Measurements from ENCODE around the gene USP20.

USP20 gene

GRCh38 chr9:129823935-129824601, 11.2 kb upstream of the USP20 start, which contains the start of gene TOR1A:
Gene TOR1A, minus strand, starts transcription at chr9:129824136. Its CDS starts 51 bp downstream, at chr9:129824085.
- DNase-seq (ENCODE audit: low read depth) = peak; percentile 82

- no peak for DNase-seq (ENCODE audit: low read depth)
These were observed 8.9 kb upstream of the USP20 start for GRCh38 chr9:129826344-129826743.

- DNase-seq (ENCODE audit: low read depth) = no peak
These were observed 8.5 kb upstream of the USP20 start for GRCh38 chr9:129826759-129827158.

- no peak for DNase-seq (ENCODE audit: low read depth)
These were observed 7.2 kb upstream of the USP20 start for GRCh38 chr9:129828051-129828450.

- no peak for DNase-seq (ENCODE audit: low read depth)
These were observed 6.3 kb upstream of the USP20 start for GRCh38 chr9:129828969-129829368.

GRCh38 chr9:129832982-129833381, 2.3 kb upstream of the USP20 start:
- no peak for DNase-seq (ENCODE audit: low read depth)

- DNase-seq (ENCODE audit: low read depth) = peak; percentile 30
These were observed 650 bp upstream of the USP20 start for GRCh38 chr9:129834489-129835127.

- no peak for DNase-seq (ENCODE audit: low read depth)
These were observed 584 bp downstream of the USP20 start for GRCh38 chr9:129835860-129836223.

GRCh38 chr9:129836311-129837007, 1.2 kb downstream of the USP20 start:
- no peak for DNase-seq (ENCODE audit: low read depth)

GRCh38 chr9:129838707-129839259, 3.5 kb downstream of the USP20 start:
- DNase-seq (ENCODE audit: low read depth) = no peak

GRCh38 chr9:129839324-129840023, 4.2 kb downstream of the USP20 start:
- DNase-seq (ENCODE audit: low read depth) = no peak

- no peak for DNase-seq (ENCODE audit: low read depth)
These were observed 4.8 kb downstream of the USP20 start for GRCh38 chr9:129840034-129840433.

GRCh38 chr9:129841071-129841470, 5.8 kb downstream of the USP20 start:
- DNase-seq (ENCODE audit: low read depth) = no peak

GRCh38 chr9:129845373-129845772, 10.1 kb downstream of the USP20 start:
- no peak for DNase-seq (ENCODE audit: low read depth)

GRCh38 chr9:129848712-129849441, 13.6 kb downstream of the USP20 start:
- DNase-seq (ENCODE audit: low read depth) = no peak

GRCh38 chr9:129849901-129850300, 14.6 kb downstream of the USP20 start:
- DNase-seq (ENCODE audit: low read depth) = no peak

GRCh38 chr9:129850821-129851550, 15.7 kb downstream of the USP20 start:
- DNase-seq (ENCODE audit: low read depth) = no peak

GRCh38 chr9:129851821-129852220, 16.6 kb downstream of the USP20 start:
- no peak for DNase-seq (ENCODE audit: low read depth)

- DNase-seq (ENCODE audit: low read depth) = no peak
These were observed 17.3 kb downstream of the USP20 start for GRCh38 chr9:129852579-129852978.

- DNase-seq (ENCODE audit: low read depth) = no peak
These were observed 18.4 kb downstream of the USP20 start for GRCh38 chr9:129853614-129854013.

- no peak for DNase-seq (ENCODE audit: low read depth)
These were observed 19.4 kb downstream of the USP20 start for GRCh38 chr9:129854588-129855110.
